ENCODE results near the gene USP16. TPM values are rescaled to one million over a fixed set of nuclear protein-coding genes. Genes with fewer than 3 reads are reported as not detected.
"Not testable (repeated sequence)": the region's sequence is repeated elsewhere in the genome, so short reads cannot be mapped to it uniquely, and the experiment has no call there.

Gene USP16
- total RNA-seq, 1 experiment from 2014 or later, result 39.3 TPM

GRCh38 chr21:29075706-29076466 is 51.4 kb downstream of the USP16 start:
- ChIA-PET POLR2A (interaction anchor here (1.2 to 8.3 kb wide), 10 partner anchors 14 to 269 kb away, joined by 3 to 126 read pairs (median 10); partner anchors contain the start of genes LTN1 and USP16), CTCF (interaction anchor here (0.6 to 2.7 kb wide), 9 partner anchors 11 to 337 kb away, joined by 3 to 14 read pairs (median 4); no protein-coding TSS in a partner anchor)
- H3K4me3 Mint-ChIP-seq (ENCODE audit: unreplicated experiment), result peak overlapping the region; percentile 2
- peaks cover 19% of the 10 kb centered on the region for H3K36me3 Mint-ChIP-seq (ENCODE audit: insufficient read depth, unreplicated experiment)
- no peak for TF ChIP-seq CTCF (IDR thresholded peaks at IDR 0.05; ENCODE audit: unreplicated experiment)
- BruUV-seq (replicated peaks), result no TSS peak
- intact Hi-C loops (cut with micrococcal nuclease), result no loop called here
- DNase-seq (ENCODE audit: unreplicated experiment), result peak; percentile 45
- H3K9me3 Mint-ChIP-seq (ENCODE audit: unreplicated experiment), result no peaks in the 10 kb centered on the region
- H3K4me1 Mint-ChIP-seq (ENCODE audit: insufficient read depth, unreplicated experiment), result peaks cover 28% of the 10 kb centered on the region
- H3K27ac Mint-ChIP-seq (ENCODE audit: low read depth, unreplicated experiment), result peak overlapping the region; percentile 30
- no peaks in the 10 kb centered on the region for H3K27me3 Mint-ChIP-seq (ENCODE audit: insufficient read depth, unreplicated experiment)

- not testable (repeated sequence) for H3K27ac Mint-ChIP-seq (ENCODE audit: low read depth, unreplicated experiment); H3K4me3 Mint-ChIP-seq (ENCODE audit: unreplicated experiment)
- peaks cover 22% of the 10 kb centered on the region for H3K4me1 Mint-ChIP-seq (ENCODE audit: insufficient read depth, unreplicated experiment)
Measured at GRCh38 chr21:29076731-29077640, 52.5 kb downstream of the USP16 start.

DNA sequence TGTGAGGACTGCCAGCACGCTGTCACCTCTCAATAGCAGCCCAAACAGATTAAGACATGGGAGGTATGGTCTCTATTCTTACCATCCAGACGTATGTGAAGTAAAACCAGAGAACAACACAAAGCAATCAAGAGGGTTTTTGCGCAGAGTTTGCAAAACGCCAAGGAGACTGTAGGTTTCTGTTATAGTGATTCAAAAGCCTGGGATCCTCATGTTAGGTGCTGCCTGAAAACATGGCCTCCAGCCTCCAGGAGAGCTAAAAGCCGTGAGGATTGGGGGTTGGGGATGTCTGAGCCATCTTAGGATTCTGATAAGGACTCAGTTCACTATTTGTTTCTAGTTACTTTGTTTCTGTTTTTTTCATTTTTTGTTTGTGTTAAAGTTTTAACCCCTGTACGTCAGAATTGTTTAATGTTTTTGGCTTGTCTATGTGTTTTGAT is 53.2 kb downstream of the USP16 start:
- ChIA-PET POLR2A (interaction anchor here (6.8 kb wide), 1 partner anchor 12 kb away, joined by 95 read pairs; no protein-coding TSS in a partner anchor), CTCF (interaction anchor here (0.9 kb wide), 1 partner anchor 8 kb away, joined by 3 read pairs; no protein-coding TSS in a partner anchor)
- H3K4me3 Mint-ChIP-seq (ENCODE audit: unreplicated experiment), result no peak overlapping the region
- peaks cover 5% of the 10 kb centered on the region for H3K36me3 Mint-ChIP-seq (ENCODE audit: insufficient read depth, unreplicated experiment)
- no peaks in the 10 kb centered on the region for H3K9me3 Mint-ChIP-seq (ENCODE audit: unreplicated experiment)
- no peak overlapping the region for H3K27ac Mint-ChIP-seq (ENCODE audit: low read depth, unreplicated experiment)
- no peak for TF ChIP-seq CTCF (IDR thresholded peaks at IDR 0.05; ENCODE audit: unreplicated experiment)
- no peak for DNase-seq (ENCODE audit: unreplicated experiment)
- H3K27me3 Mint-ChIP-seq (ENCODE audit: insufficient read depth, unreplicated experiment), result no peaks in the 10 kb centered on the region
- no TSS peak for BruUV-seq (replicated peaks)
- peaks cover 15% of the 10 kb centered on the region for H3K4me1 Mint-ChIP-seq (ENCODE audit: insufficient read depth, unreplicated experiment)
- intact Hi-C loops (cut with micrococcal nuclease), result no loop called here

More at GRCh38 chr21:29076731-29077640, 52.5 kb downstream of the USP16 start:
- POLR2A ChIA-PET, result interaction anchor here (0.6 to 6.8 kb wide), 5 partner anchors 13 to 225 kb away, joined by 3 to 95 read pairs (median 73); no protein-coding TSS in a partner anchor
- BruUV-seq (replicated peaks); intact Hi-C loops (cut with micrococcal nuclease); DNase-seq (ENCODE audit: unreplicated experiment); H3K9me3 Mint-ChIP-seq (ENCODE audit: unreplicated experiment); H3K27me3 Mint-ChIP-seq (ENCODE audit: insufficient read depth, unreplicated experiment): not testable (repeated sequence)
- CTCF ChIA-PET, result interaction anchor here (0.7 to 2.2 kb wide), 5 partner anchors 8 to 1271 kb away, joined by 3 to 9 read pairs (median 4); partner anchors contain the start of gene KRTAP23-1
- H3K36me3 Mint-ChIP-seq (ENCODE audit: insufficient read depth, unreplicated experiment), result peaks cover 12% of the 10 kb centered on the region

DNA sequence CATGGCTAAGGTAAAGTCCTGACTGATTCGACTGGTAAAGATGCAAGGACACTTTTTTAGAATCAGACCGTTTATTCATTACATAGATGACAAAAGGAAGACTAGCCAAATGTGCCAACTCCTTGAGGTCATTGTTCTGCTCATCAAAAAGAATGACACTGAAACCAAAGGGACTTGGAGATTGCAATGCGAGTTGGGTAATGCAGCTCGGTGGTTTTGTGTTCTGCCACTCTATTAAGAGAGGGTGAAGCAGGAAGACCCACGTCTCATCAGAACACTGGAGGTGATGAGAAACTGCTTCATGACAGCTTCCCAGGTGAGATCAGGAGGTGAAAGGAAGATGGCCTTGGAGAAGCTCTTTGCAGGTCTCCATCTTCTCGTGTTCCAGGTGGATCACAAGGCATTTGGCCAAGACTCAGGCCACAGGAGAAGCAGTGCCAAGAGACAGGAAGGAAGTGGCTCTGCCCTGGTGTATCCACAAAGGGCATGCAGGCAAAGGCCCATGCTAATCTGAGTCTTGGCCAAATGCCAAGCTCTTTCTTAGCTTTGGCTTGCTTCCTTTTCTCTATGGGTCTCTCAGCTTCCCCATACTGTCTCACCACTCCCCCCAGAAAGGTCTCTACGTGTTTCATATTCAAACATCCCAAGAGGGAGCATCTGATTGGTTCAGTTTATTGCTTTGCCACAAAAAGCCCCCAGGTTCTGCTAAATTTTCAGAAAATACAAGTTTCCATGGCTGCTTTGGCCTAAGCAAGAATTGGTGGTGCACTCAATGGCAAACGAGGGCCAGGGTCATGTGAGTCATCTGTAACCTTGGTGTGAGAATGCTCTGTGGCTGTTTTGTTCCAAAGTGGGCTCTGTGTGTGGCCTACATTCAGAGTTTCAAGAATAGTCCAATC is 54.6 kb downstream of the USP16 start:
- Mint-ChIP-seq H3K4me3 (ENCODE audit: unreplicated experiment) (no peak overlapping the region), H3K27ac (ENCODE audit: low read depth, unreplicated experiment) (no peak overlapping the region), H3K9me3 (ENCODE audit: unreplicated experiment) (no peaks in the 10 kb centered on the region), H3K27me3 (ENCODE audit: insufficient read depth, unreplicated experiment) (no peaks in the 10 kb centered on the region), H3K36me3 (ENCODE audit: insufficient read depth, unreplicated experiment) (peaks cover 6% of the 10 kb centered on the region), H3K4me1 (ENCODE audit: insufficient read depth, unreplicated experiment) (peaks cover 12% of the 10 kb centered on the region)
- BruUV-seq (replicated peaks), result no TSS peak
- TF ChIP-seq CTCF (IDR thresholded peaks at IDR 0.05; ENCODE audit: unreplicated experiment), result no peak
- no peak for DNase-seq (ENCODE audit: unreplicated experiment)
- CTCF ChIA-PET, result interaction anchor here (1.0 to 1.6 kb wide), 5 partner anchors 9 to 294 kb away, joined by 3 to 7 read pairs (median 4); no protein-coding TSS in a partner anchor
- POLR2A ChIA-PET, result no interaction called here
- intact Hi-C loops (cut with micrococcal nuclease), result no loop called here

Data from MCF 10A (cell line).